DOHH2 (cell line): Measurements from ENCODE around the gene RBL2.

Experiments
- EZH2phosphoT487 ChIP-seq: fragments of 200-600 bp; sonication (generic); IDR thresholded peaks from 2 replicates; pipeline ENCODE4 v1.6.1; 2017; ENCODE audit warnings: borderline replicate concordance, mild to moderate bottlenecking, antibody characterized with exemption, low read length, moderate library complexity, mixed read lengths
- TF ChIP-seq, protein P1 (sequence below): fragments of 200-600 bp; sonication (generic); IDR thresholded peaks from one replicate; pipeline ENCODE4 v1.5.1; 2014; ENCODE audit warnings: antibody characterized with exemption, mild to moderate bottlenecking, low read depth, low read length; ENCODE audit not compliant: poor library complexity, severe bottlenecking

DNA sequence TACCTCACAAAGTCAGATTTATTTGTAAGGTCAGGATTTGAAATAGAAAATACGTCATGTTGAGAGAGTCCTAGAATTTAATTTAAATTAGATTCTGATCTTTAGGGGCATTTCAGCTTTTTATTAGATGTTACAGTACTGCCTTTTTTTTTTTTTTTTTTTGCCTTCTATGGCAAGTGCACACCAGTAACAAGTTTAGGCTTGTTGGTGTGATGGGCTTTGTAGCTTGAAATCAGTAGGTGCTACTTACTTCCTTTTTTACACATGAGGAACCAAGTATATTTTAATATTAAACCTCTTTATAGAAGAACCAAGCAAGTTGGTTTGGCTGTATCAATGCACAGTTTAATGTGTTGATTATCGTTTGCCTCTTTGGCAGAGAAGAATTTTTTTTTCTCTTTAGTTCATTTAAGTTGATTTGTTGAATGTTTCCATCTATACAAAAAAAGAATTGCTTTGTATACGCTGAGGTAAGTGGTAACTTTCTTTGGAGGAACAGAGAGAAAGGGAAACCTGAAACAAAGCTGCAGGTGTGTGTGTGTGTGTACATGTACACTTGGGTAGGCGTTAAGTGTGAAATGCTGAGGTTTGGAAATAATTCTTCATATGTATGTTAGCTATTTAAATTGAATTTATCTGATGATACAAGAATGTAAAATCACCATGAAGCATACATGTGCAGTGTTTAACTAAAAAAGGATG is 15.7 kb downstream of the RBL2 start:
- TF ChIP-seq, protein P1, sequence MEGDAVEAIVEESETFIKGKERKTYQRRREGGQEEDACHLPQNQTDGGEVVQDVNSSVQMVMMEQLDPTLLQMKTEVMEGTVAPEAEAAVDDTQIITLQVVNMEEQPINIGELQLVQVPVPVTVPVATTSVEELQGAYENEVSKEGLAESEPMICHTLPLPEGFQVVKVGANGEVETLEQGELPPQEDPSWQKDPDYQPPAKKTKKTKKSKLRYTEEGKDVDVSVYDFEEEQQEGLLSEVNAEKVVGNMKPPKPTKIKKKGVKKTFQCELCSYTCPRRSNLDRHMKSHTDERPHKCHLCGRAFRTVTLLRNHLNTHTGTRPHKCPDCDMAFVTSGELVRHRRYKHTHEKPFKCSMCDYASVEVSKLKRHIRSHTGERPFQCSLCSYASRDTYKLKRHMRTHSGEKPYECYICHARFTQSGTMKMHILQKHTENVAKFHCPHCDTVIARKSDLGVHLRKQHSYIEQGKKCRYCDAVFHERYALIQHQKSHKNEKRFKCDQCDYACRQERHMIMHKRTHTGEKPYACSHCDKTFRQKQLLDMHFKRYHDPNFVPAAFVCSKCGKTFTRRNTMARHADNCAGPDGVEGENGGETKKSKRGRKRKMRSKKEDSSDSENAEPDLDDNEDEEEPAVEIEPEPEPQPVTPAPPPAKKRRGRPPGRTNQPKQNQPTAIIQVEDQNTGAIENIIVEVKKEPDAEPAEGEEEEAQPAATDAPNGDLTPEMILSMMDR: no peak
- TF ChIP-seq EZH2phosphoT487: no peak
